Esophagus squamous epithelium (tissue), 5 donors: Measurements from ENCODE around the gene BLVRB. TPM values are rescaled to one million over a fixed set of nuclear protein-coding genes. Genes with fewer than 3 reads are reported as not detected.
A peak's percentile ranks its signal among the peaks of the same experiment; 100 is the strongest.

Source experiments
- DNase-seq: peaks from one replicate; lab custom pipeline; 2025; lab: John Stamatoyannopoulos, UW
- H3K27ac ChIP-seq, 4 donors: fragments of 200-600 bp; sonication (generic); one replicate each; pipeline ENCODE4 v1.5.1; 2016 to 2019; ENCODE audit warnings: mild to moderate bottlenecking in 1 of 4
- H3K27me3 ChIP-seq, 4 donors: fragments of 200-600 bp; sonication (generic); 1 replicate in 3 of 4; 2 replicates in 1 of 4; pipeline versions ENCODE4 v1.5.1 to v1.6.0; 2017 to 2021; ENCODE audit warnings: antibody characterized with exemption in 1 of 4
- H3K36me3 ChIP-seq, 3 donors: fragments of 200-600 bp; sonication (generic); one replicate each; pipeline ENCODE4 v1.5.1; 2016 to 2019
- H3K4me1 ChIP-seq, 3 donors: fragments of 200-600 bp; sonication (generic); one replicate each; pipeline ENCODE4 v1.5.1; 2017 to 2019
- H3K4me3 ChIP-seq, 4 donors: fragments of 200-600 bp; sonication (generic); 1 replicate in 3 of 4; 2 replicates in 1 of 4; pipeline ENCODE4 v1.5.1; 2016 to 2019; ENCODE audit warnings: mild to moderate bottlenecking in 2 of 4, moderate library complexity in 1 of 4
- H3K9me3 ChIP-seq, 3 donors: fragments of 200-600 bp; sonication (generic); one replicate each; pipeline ENCODE4 v1.5.1; 2016 to 2019
- POLR2A ChIP-seq, 4 donors: fragments of 450-650 bp; IDR thresholded peaks; one replicate each; pipeline ENCODE4 v1.6.1; 2017; ENCODE audit warnings: antibody characterized with exemption in 4 of 4, mild to moderate bottlenecking in 4 of 4, moderate library complexity in 3 of 4
- WGBS, 2 donors: methylation state at CpG; one replicate each; pipeline ENCODE4 v1.1.5; 2018; 5-methylcytosine and 5-hydroxymethylcytosine counted together
- intact Hi-C: fragments of 100-400 bp; cut with DNase I; formaldehyde crosslinking; loops from one replicate; pipeline ENCODE4 v1.15.0; 2022
- total RNA-seq, 4 donors: library from RNA; depleted of rRNA; stranded (reverse); fragments of >200 nt; gene quantifications; one replicate each; pipeline ENCODE4 v1.1.0, GENCODE V29; 2016
- TF ChIP-seq, protein P1 (sequence below), 6 experiments: fragments of 450-650 bp in 4 of 6; fragments of 200-600 bp in 2 of 6; sonication (generic) in 2 of 6; IDR thresholded peaks; one replicate each; pipeline ENCODE4 v1.5.1; 2016 to 2019; ENCODE audit warnings: antibody characterized with exemption in 6 of 6, mild to moderate bottlenecking in 4 of 6, moderate library complexity in 4 of 6
- donor health status: DM: yes; HTN: yes; CAD: no.

The BLVRB gene
- total RNA-seq, 4 donors from 2014 or later = 177 to 283 (median 236) TPM

DNA sequence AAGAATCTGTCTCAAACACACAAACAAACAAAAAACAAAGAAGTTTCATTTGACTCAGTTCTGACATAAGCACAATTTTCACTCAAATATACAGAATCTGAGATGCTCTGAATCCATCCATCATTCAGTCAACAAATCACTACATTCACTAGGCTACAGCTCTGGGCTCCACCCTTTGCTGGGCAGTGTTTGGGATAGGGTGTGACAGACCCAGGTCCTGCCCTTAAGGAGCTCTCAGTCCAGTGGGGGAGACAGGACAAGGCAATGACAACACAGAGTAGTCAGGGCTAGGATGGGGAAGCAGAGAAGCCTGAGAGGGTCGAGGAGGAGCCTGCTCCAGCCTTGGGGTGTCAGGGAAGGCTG is 46.5 kb upstream of the BLVRB start:
- peaks cover 3 to 12% (median 10%) of the 10 kb centered on the region in 3 donors for H3K4me1 ChIP-seq
- DNase-seq = no peak
- H3K4me3 ChIP-seq = peak overlapping the region in 1 of 4 donors; percentile 52
- TF ChIP-seq, protein P1, sequence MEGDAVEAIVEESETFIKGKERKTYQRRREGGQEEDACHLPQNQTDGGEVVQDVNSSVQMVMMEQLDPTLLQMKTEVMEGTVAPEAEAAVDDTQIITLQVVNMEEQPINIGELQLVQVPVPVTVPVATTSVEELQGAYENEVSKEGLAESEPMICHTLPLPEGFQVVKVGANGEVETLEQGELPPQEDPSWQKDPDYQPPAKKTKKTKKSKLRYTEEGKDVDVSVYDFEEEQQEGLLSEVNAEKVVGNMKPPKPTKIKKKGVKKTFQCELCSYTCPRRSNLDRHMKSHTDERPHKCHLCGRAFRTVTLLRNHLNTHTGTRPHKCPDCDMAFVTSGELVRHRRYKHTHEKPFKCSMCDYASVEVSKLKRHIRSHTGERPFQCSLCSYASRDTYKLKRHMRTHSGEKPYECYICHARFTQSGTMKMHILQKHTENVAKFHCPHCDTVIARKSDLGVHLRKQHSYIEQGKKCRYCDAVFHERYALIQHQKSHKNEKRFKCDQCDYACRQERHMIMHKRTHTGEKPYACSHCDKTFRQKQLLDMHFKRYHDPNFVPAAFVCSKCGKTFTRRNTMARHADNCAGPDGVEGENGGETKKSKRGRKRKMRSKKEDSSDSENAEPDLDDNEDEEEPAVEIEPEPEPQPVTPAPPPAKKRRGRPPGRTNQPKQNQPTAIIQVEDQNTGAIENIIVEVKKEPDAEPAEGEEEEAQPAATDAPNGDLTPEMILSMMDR (IDR thresholded peaks at IDR 0.05) = no peak
- TF ChIP-seq POLR2A (IDR thresholded peaks at IDR 0.05) = no peak
- intact Hi-C loops = no loop called here
- peaks cover 0 to 54% (median 3%) of the 10 kb centered on the region in 4 donors for H3K27me3 ChIP-seq
- H3K36me3 ChIP-seq = no peaks in the 10 kb centered on the region
- no peaks in the 10 kb centered on the region for H3K9me3 ChIP-seq
- H3K27ac ChIP-seq = no peak overlapping the region
- 14 to 33% methylated on average over 1 of the region's 1 CpG for WGBS, 2 donors

DNA sequence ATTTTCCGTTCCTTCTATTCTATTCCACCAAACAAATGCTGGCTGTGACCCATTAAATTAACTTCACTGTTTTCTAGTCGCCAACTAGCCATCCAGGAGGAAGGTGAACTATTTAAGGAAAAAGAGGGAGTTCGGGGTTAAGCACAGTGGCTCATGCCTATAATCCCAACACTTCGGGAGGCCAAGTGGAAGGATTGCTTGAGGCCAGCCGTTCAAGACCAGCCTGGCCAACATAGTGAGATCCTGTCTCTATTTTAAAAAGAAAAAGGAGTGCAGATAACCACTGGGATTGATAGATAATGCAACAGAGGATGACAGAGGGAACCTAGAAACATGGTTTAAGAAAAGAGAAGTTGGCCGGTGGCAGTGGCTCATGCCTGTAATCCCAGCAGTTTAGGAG is 45.9 kb upstream of the BLVRB start:
- H3K27ac ChIP-seq = no peak overlapping the region
- no peak overlapping the region for H3K4me3 ChIP-seq
- peaks cover 0 to 54% (median 3%) of the 10 kb centered on the region in 4 donors for H3K27me3 ChIP-seq
- intact Hi-C loops = no loop called here
- TF ChIP-seq, protein P1 (IDR thresholded peaks at IDR 0.05) = no peak
- no peak for TF ChIP-seq POLR2A (IDR thresholded peaks at IDR 0.05)
- DNase-seq = no peak
- H3K9me3 ChIP-seq = no peaks in the 10 kb centered on the region
- H3K4me1 ChIP-seq = peaks cover 3 to 12% (median 10%) of the 10 kb centered on the region in 3 donors
- no peaks in the 10 kb centered on the region for H3K36me3 ChIP-seq
- 80 to 84% methylated on average over 6 of the region's 6 CpGs for WGBS, 2 donors

DNA sequence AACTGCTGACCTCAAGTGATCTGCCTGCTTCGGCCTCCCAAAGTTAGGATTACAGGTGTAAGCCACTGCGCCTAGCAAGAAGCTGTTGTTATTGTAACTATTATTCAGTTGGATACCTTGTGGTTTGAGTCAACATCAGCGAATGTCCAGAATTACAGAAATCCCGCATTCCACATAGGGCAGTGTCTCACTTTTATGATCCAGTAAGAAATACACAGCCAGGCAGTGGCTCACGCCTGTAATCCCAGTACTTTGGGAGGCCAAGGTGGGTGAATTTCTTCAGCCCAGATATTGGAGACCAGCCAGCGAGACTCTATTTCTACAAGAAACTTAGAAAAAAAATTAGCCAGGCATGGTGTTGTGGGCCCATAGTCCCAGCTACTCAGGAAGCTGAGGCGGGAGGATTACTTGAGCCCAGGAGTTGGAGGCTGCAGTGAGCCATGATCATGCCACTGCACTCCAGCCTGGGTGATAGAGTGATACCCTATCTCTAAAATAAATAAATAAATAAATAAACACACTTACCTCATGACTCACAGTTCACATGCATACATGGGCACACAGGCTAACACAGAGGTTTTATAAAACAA is 45.1 kb upstream of the BLVRB start:
- no peak overlapping the region for H3K4me3 ChIP-seq
- H3K9me3 ChIP-seq = no peaks in the 10 kb centered on the region
- no peak for DNase-seq
- 81 to 83% methylated on average over 5 to 7 of the region's 7 CpGs for WGBS, 2 donors
- no peaks in the 10 kb centered on the region for H3K36me3 ChIP-seq
- TF ChIP-seq POLR2A (IDR thresholded peaks at IDR 0.05) = no peak
- TF ChIP-seq, protein P1 (IDR thresholded peaks at IDR 0.05) = no peak
- no peak overlapping the region for H3K27ac ChIP-seq
- H3K4me1 ChIP-seq = peaks cover 3 to 12% (median 10%) of the 10 kb centered on the region in 3 donors
- H3K27me3 ChIP-seq = peaks cover 0 to 50% (median 3%) of the 10 kb centered on the region in 4 donors
- intact Hi-C loops = no loop called here

DNA sequence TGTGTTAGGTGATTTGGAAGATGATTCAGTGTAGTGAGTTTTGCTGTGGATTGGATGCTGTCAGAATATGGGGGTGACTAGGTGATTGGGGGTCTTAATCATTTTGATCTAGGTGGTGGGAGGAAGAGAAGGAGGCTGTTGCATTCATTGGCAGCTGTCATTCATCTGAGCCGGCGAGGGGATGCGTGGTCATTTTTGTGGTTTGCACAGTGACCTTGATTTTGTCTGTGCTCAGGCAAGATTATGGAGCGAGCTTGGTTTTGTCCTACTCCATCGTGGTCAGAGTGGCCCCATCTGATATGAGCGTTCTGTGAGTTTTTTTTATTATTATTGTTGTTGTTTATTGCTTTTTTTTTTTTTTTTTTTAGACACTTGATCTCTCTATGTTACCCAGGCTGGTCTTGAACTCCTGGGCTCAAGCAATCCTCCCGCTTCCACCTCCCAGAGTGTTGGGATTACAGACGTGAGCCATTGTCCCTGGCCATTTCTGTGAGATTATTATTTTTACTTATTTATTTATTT is 43.3 kb upstream of the BLVRB start:
- Histone ChIP-seq H3K27me3 (peaks cover 0 to 33% (median 3%) of the 10 kb centered on the region in 4 donors), H3K36me3 (no peaks in the 10 kb centered on the region), H3K27ac (no peak overlapping the region), H3K9me3 (no peaks in the 10 kb centered on the region), H3K4me1 (peaks cover 3 to 12% (median 10%) of the 10 kb centered on the region in 3 donors), H3K4me3 (no peak overlapping the region)
- intact Hi-C loops = no loop called here
- TF ChIP-seq POLR2A (IDR thresholded peaks at IDR 0.05) = no peak
- TF ChIP-seq, protein P1 (IDR thresholded peaks at IDR 0.05) = no peak
- DNase-seq = no peak
- 84 to 88% methylated on average over 7 to 8 of the region's 8 CpGs for whole genome bisulfite sequencing, 2 donors

DNA sequence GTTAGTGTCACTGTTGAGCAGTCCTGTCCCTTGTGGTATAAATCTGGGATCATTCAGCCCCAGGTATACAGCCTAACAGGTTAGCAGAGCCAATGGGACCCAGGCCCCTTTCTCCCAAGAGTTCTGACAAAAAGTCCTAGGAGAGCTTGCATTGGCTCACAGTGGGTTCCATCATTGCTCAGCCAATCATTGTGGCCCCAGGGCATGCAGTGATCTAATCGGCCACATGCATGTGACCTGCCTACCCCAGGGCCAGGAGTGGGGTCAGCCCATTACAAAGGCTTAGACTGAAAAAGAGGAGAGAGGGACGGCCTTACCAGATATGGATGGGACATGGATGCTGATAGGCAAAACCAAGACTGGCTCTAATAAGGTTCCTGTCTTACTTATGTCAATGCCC is 42.3 kb upstream of the BLVRB start:
- Histone ChIP-seq H3K4me1 (peaks cover 3 to 7% (median 7%) of the 10 kb centered on the region in 3 donors), H3K9me3 (no peaks in the 10 kb centered on the region), H3K27me3 (peaks cover 0 to 29% (median 0%) of the 10 kb centered on the region in 4 donors), H3K36me3 (no peaks in the 10 kb centered on the region), H3K27ac (no peak overlapping the region), H3K4me3 (no peak overlapping the region)
- intact Hi-C loops = no loop called here
- DNase-seq = no peak
- WGBS, 2 donors = 36% methylated on average over 2 of the region's 2 CpGs; no CpG with 5 or more reads in 1 of the 2 donors
- TF ChIP-seq, protein P1 (IDR thresholded peaks at IDR 0.05) = no peak
- no peak for TF ChIP-seq POLR2A (IDR thresholded peaks at IDR 0.05)
